Ishikawa (cell line): ENCODE measurements around the gene EPB41L2.

Experiments
- CEBPB ChIP-seq: IDR thresholded peaks from 2 replicates; pipeline ENCODE4 v1.6.1; 2012
- CREB1 ChIP-seq: IDR thresholded peaks from 2 replicates; pipeline ENCODE4 v1.6.1; 2012; ENCODE audit warnings: low read depth
- EGR1 ChIP-seq: IDR thresholded peaks from 2 replicates; pipeline ENCODE4 v1.6.1; 2012
- EP300 ChIP-seq: IDR thresholded peaks from 2 replicates; pipeline ENCODE4 v1.6.1; 2012; ENCODE audit warnings: borderline replicate concordance
- FOXM1 ChIP-seq: IDR thresholded peaks from 2 replicates; pipeline ENCODE4 v1.6.1; 2012; ENCODE audit warnings: low read depth, borderline replicate concordance
- NFIC ChIP-seq: IDR thresholded peaks from 2 replicates; pipeline ENCODE4 v1.6.1; 2012
- RAD21 ChIP-seq: IDR thresholded peaks from 2 replicates; pipeline ENCODE4 v1.6.1; 2012; ENCODE audit warnings: low read depth
- TAF1 ChIP-seq: IDR thresholded peaks from 2 replicates; pipeline ENCODE4 v1.6.1; 2012; ENCODE audit warnings: low read depth, mild to moderate bottlenecking
- TCF12 ChIP-seq: IDR thresholded peaks from 2 replicates; pipeline ENCODE4 v1.6.1; 2012; ENCODE audit warnings: low read depth
- TEAD4 ChIP-seq: IDR thresholded peaks from 2 replicates; pipeline ENCODE4 v1.6.1; 2012
- YY1 ChIP-seq: IDR thresholded peaks from 2 replicates; pipeline ENCODE4 v1.6.1; 2012; ENCODE audit warnings: low read depth
- ZBTB7A ChIP-seq: IDR thresholded peaks from 2 replicates; pipeline ENCODE4 v1.6.1; 2012; ENCODE audit warnings: low read depth
- TF ChIP-seq, protein P1 (sequence below): IDR thresholded peaks from 2 replicates; pipeline ENCODE4 v1.6.1; 2012
- TF ChIP-seq, protein P2 (sequence below): IDR thresholded peaks from 2 replicates; pipeline ENCODE4 v1.6.1; 2012
- TF ChIP-seq, protein P3 (sequence below): IDR thresholded peaks from 2 replicates; pipeline ENCODE4 v1.6.1; 2012; ENCODE audit warnings: low read depth, mild to moderate bottlenecking

Gene EPB41L2

GRCh38 chr6:131084982-131085381 is 21.9 kb upstream of the EPB41L2 start:
- TF ChIP-seq, protein P1, sequence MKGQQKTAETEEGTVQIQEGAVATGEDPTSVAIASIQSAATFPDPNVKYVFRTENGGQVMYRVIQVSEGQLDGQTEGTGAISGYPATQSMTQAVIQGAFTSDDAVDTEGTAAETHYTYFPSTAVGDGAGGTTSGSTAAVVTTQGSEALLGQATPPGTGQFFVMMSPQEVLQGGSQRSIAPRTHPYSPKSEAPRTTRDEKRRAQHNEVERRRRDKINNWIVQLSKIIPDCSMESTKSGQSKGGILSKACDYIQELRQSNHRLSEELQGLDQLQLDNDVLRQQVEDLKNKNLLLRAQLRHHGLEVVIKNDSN = no peak
- TF ChIP-seq CREB1 (no peak), TCF12 (no peak), ZBTB7A (no peak), EP300 (no peak), NFIC (no peak), TEAD4 (no peak)

- no peak for TF ChIP-seq EGR1
- no peak for TF ChIP-seq RAD21
- TF ChIP-seq, protein P2, sequence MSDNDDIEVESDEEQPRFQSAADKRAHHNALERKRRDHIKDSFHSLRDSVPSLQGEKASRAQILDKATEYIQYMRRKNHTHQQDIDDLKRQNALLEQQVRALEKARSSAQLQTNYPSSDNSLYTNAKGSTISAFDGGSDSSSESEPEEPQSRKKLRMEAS = no peak
- TF ChIP-seq, protein P3, sequence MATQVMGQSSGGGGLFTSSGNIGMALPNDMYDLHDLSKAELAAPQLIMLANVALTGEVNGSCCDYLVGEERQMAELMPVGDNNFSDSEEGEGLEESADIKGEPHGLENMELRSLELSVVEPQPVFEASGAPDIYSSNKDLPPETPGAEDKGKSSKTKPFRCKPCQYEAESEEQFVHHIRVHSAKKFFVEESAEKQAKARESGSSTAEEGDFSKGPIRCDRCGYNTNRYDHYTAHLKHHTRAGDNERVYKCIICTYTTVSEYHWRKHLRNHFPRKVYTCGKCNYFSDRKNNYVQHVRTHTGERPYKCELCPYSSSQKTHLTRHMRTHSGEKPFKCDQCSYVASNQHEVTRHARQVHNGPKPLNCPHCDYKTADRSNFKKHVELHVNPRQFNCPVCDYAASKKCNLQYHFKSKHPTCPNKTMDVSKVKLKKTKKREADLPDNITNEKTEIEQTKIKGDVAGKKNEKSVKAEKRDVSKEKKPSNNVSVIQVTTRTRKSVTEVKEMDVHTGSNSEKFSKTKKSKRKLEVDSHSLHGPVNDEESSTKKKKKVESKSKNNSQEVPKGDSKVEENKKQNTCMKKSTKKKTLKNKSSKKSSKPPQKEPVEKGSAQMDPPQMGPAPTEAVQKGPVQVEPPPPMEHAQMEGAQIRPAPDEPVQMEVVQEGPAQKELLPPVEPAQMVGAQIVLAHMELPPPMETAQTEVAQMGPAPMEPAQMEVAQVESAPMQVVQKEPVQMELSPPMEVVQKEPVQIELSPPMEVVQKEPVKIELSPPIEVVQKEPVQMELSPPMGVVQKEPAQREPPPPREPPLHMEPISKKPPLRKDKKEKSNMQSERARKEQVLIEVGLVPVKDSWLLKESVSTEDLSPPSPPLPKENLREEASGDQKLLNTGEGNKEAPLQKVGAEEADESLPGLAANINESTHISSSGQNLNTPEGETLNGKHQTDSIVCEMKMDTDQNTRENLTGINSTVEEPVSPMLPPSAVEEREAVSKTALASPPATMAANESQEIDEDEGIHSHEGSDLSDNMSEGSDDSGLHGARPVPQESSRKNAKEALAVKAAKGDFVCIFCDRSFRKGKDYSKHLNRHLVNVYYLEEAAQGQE = no peak
- no peak for TF ChIP-seq CEBPB
- TF ChIP-seq CREB1 = no peak
- TF ChIP-seq, protein P1 = no peak
- no peak for TF ChIP-seq YY1
- no peak for TF ChIP-seq FOXM1
- no peak for TF ChIP-seq TAF1
- no peak for TF ChIP-seq NFIC
- no peak for TF ChIP-seq TEAD4
- no peak for TF ChIP-seq ZBTB7A
- TF ChIP-seq EP300 = no peak
- TF ChIP-seq TCF12 = no peak
Observed at GRCh38 chr6:131083687-131084086, 20.6 kb upstream of the EPB41L2 start.

DNA sequence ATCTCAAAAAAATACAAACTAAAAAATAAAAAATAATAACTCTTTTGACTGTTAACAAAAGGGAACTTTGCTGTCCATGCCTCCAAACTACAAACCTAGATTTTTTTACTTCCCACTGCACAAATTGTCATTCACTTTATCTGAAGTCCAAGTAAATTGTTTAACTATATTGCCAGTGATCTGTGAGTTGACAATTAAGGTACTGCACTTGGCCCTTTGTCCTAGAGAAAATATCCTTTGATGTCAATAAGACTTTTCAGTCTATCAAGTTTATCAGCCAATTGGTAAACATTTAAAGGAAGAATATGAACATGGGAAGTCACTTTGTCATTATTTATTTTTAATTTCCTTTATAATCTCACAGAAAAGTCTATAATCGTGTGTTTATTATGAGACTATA is 19.3 kb upstream of the EPB41L2 start:
- TF ChIP-seq, protein P2 = no peak
- no peak for TF ChIP-seq YY1
- TF ChIP-seq NFIC = no peak
- TF ChIP-seq, protein P1 = no peak
- no peak for TF ChIP-seq CREB1
- TF ChIP-seq, protein P3 = no peak
- no peak for TF ChIP-seq EGR1
- no peak for TF ChIP-seq EP300
- no peak for TF ChIP-seq RAD21
- TF ChIP-seq TAF1 = no peak
- TF ChIP-seq ZBTB7A = no peak
- TF ChIP-seq TCF12 = no peak
- TF ChIP-seq FOXM1 = no peak
- TF ChIP-seq TEAD4 = no peak
- TF ChIP-seq CEBPB = no peak

- TF ChIP-seq YY1 (no peak), TCF12 (no peak), ZBTB7A (no peak), EP300 (no peak)
Observed at GRCh38 chr6:131080084-131080483, 17.0 kb upstream of the EPB41L2 start.

DNA sequence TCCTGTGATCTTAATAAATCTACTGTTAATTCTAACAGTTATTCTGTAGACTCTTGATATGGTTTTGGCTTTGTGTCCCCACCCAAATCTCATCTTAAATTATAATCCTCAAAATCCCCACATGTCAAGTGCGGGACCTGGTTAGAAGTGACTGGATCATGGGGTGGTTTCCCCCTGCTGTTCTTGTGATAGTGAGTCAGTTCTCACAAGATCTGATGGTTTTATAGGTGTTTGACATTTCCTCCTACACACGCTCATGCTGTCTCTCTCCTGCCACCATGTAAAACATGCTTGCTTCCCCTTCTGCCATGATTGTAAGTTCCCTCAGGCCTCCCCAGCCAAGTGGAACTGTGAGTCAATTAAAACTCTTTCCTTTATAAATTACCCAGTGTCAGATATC is 10.5 kb upstream of the EPB41L2 start:
- TF ChIP-seq TCF12 (no peak), TAF1 (no peak), NFIC (no peak), RAD21 (no peak), CREB1 (no peak), CEBPB (no peak), FOXM1 (no peak), ZBTB7A (no peak), EP300 (no peak), YY1 (no peak), TEAD4 (no peak), EGR1 (no peak)
- TF ChIP-seq, protein P1 = no peak
- TF ChIP-seq, protein P2 = no peak
- TF ChIP-seq, protein P3 = no peak
